ENCODE data around the gene CD34. TPM values are rescaled to one million over a fixed set of nuclear protein-coding genes. Genes with fewer than 3 reads are reported as not detected.
A peak's percentile ranks its signal among the peaks of the same experiment; 100 is the strongest.

The CD34 gene
- total RNA-seq, 3 donors from 2014 or later = 7.7 to 26.9 (median 9.7) TPM

- intact Hi-C loops (cut with DNase I, micrococcal nuclease) = no loop called here
- DNase-seq = no peak
- ATAC-seq = peak; percentile 48
Measured at GRCh38 chr1:207919523-207920170, 8.7 kb upstream of the CD34 start.

DNA sequence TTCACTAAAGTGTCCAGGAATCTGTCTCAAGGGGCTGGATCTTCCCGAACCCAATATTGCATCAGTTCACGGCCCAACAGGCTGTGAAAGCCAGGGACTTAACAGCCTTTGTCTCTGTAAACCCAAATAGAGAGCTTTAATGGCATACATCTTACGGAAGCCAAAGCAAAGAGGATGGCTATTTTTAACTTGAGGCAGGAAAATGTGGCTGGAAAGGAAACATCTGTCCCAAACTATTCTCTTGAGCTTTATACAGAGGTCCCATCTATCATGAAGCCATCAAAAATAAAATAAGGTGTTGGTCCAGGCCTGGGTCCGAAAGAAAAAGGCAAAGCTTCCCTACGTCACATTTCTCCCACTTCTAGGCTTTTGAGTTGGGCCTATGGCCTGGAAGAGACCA, 7.7 kb upstream of the CD34 start:
- DNase-seq = no peak
- no peaks in the 10 kb centered on the region for H3K9me3 ChIP-seq
- intact Hi-C loops (cut with DNase I, micrococcal nuclease) = no loop called here
- ATAC-seq = no peak
- H3K4me1 ChIP-seq (ENCODE audit: low read depth) = peaks cover 3% of the 10 kb centered on the region
- no peaks in the 10 kb centered on the region for H3K36me3 ChIP-seq (ENCODE audit: low read depth)
- no peak overlapping the region for H3K4me3 ChIP-seq
- TF ChIP-seq, protein P1, sequence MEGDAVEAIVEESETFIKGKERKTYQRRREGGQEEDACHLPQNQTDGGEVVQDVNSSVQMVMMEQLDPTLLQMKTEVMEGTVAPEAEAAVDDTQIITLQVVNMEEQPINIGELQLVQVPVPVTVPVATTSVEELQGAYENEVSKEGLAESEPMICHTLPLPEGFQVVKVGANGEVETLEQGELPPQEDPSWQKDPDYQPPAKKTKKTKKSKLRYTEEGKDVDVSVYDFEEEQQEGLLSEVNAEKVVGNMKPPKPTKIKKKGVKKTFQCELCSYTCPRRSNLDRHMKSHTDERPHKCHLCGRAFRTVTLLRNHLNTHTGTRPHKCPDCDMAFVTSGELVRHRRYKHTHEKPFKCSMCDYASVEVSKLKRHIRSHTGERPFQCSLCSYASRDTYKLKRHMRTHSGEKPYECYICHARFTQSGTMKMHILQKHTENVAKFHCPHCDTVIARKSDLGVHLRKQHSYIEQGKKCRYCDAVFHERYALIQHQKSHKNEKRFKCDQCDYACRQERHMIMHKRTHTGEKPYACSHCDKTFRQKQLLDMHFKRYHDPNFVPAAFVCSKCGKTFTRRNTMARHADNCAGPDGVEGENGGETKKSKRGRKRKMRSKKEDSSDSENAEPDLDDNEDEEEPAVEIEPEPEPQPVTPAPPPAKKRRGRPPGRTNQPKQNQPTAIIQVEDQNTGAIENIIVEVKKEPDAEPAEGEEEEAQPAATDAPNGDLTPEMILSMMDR (IDR thresholded peaks at IDR 0.05) = no peak

More at GRCh38 chr1:207919523-207920170, 8.7 kb upstream of the CD34 start:
- Histone ChIP-seq H3K36me3 (ENCODE audit: low read depth) (no peaks in the 10 kb centered on the region), H3K4me3 (no peak overlapping the region), H3K4me1 (ENCODE audit: low read depth) (peaks cover 3% of the 10 kb centered on the region), H3K9me3 (no peaks in the 10 kb centered on the region)
- TF ChIP-seq, protein P1 (IDR thresholded peaks at IDR 0.05) = no peak

- H3K9me3 ChIP-seq = no peaks in the 10 kb centered on the region
- H3K4me3 ChIP-seq = no peak overlapping the region
- DNase-seq (no peak), ATAC-seq (no peak)
- TF ChIP-seq, protein P1 (IDR thresholded peaks at IDR 0.05) = no peak
- peaks cover 3% of the 10 kb centered on the region for H3K4me1 ChIP-seq (ENCODE audit: low read depth)
- intact Hi-C loops (cut with DNase I, micrococcal nuclease) = no loop called here
- no peaks in the 10 kb centered on the region for H3K36me3 ChIP-seq (ENCODE audit: low read depth)
Measured at GRCh38 chr1:207918011-207918410, 7.1 kb upstream of the CD34 start.

- ATAC-seq = no peak
- Histone ChIP-seq H3K4me3 (no peak overlapping the region), H3K9me3 (no peaks in the 10 kb centered on the region), H3K36me3 (ENCODE audit: low read depth) (no peaks in the 10 kb centered on the region), H3K4me1 (ENCODE audit: low read depth) (peaks cover 3% of the 10 kb centered on the region)
- intact Hi-C loops (cut with DNase I, micrococcal nuclease) = no loop called here
- TF ChIP-seq, protein P1 (IDR thresholded peaks at IDR 0.05) = no peak
- DNase-seq = no peak
Measured at GRCh38 chr1:207917080-207917479, 6.2 kb upstream of the CD34 start.

DNA sequence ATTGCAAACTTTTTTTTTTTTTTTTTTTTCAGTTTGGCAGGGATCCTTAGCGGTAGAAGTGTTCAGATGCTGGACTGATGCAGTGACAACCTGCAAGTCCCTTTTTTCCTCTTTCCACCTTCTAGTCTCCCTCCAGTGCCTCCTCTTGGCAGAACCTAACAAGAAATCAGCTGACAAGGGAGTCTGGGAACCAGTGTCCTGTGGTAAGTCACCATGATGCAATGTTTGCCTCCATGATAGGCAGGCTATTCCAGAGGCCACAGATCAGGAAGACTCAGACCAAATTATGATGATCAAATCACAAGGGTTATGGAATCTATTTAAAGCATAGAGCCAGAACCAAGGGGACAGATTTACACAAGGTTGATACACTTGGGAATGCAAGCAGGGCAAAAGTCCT, 3.0 kb upstream of the CD34 start:
- TF ChIP-seq, protein P1 (IDR thresholded peaks at IDR 0.05) = no peak
- ATAC-seq (no peak), DNase-seq (no peak)
- intact Hi-C loops (cut with DNase I, micrococcal nuclease) = no loop called here
- Histone ChIP-seq H3K4me1 (ENCODE audit: low read depth) (peaks cover 4% of the 10 kb centered on the region), H3K9me3 (no peaks in the 10 kb centered on the region), H3K4me3 (no peak overlapping the region), H3K36me3 (ENCODE audit: low read depth) (no peaks in the 10 kb centered on the region)

Data from mucosa of descending colon (tissue), 3 donors.